ENCODE data around the gene DNM3.

DNA sequence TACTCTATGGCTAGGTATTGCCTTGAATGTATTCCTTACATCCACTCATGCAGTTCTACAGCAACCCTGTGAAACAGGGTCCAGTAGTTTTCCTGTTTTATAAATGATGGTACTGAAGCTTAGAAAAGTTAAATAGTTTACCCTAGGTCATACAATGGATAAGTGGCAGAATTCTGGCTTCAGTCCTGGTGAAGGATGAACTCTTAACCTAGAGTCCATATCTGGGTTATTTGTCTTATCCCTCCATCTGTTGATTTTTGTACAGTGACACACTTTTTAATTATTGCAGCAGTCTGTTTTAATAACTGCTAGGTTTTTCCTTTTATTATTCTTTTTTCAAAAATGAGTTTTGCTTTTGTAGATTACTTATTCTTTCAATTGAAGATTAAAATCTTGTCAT lies 263.9 kb downstream of the DNM3 start:
- no peak for TF ChIP-seq TAF1 (IDR thresholded peaks at IDR 0.05; ENCODE audit: borderline replicate concordance, low read depth, low read length)
- TF ChIP-seq, protein P1, sequence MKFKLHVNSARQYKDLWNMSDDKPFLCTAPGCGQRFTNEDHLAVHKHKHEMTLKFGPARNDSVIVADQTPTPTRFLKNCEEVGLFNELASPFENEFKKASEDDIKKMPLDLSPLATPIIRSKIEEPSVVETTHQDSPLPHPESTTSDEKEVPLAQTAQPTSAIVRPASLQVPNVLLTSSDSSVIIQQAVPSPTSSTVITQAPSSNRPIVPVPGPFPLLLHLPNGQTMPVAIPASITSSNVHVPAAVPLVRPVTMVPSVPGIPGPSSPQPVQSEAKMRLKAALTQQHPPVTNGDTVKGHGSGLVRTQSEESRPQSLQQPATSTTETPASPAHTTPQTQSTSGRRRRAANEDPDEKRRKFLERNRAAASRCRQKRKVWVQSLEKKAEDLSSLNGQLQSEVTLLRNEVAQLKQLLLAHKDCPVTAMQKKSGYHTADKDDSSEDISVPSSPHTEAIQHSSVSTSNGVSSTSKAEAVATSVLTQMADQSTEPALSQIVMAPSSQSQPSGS (IDR thresholded peaks at IDR 0.05; ENCODE audit: low read length), result no peak
- TF ChIP-seq, protein P2, sequence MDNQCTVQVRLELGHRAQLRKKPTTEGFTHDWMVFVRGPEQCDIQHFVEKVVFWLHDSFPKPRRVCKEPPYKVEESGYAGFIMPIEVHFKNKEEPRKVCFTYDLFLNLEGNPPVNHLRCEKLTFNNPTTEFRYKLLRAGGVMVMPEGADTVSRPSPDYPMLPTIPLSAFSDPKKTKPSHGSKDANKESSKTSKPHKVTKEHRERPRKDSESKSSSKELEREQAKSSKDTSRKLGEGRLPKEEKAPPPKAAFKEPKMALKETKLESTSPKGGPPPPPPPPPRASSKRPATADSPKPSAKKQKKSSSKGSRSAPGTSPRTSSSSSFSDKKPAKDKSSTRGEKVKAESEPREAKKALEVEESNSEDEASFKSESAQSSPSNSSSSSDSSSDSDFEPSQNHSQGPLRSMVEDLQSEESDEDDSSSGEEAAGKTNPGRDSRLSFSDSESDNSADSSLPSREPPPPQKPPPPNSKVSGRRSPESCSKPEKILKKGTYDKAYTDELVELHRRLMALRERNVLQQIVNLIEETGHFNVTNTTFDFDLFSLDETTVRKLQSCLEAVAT (IDR thresholded peaks at IDR 0.05), result no peak

Measured in GM12878 (cell line).